GM12878 (cell line): ENCODE measurements around the gene MCUB. TPM values are rescaled to one million over a fixed set of nuclear protein-coding genes. Genes with fewer than 3 reads are reported as not detected.

Experiments
- ATAC-seq: fragments of 200-7000 bp; cut with Tn5 transposase; 3 replicates; pipeline ENCODE4 v1.9.1; 2020; ENCODE audit warnings: mild to moderate bottlenecking, moderate library complexity
- BruUV-seq: library from RNA; stranded (reverse); fragments of 400-500 nt; replicated peaks from 2 replicates; lab custom pipeline; 2021; lab: Mats Ljungman, UMichigan
- CTCF ChIA-PET: fragments of 300-600 bp; sonication (Branson Sonifier 250); formaldehyde crosslinking; extraction: SDS; loops from one replicate; lab custom pipeline; 2021; ENCODE audit warnings: inconsistent platforms; lab: Yijun Ruan, JAX
- POLR2A ChIA-PET: fragments of 350-600 bp; formaldehyde crosslinking; extraction: SDS; loops from one replicate; lab custom pipeline; 2021; ENCODE audit warnings: inconsistent platforms; lab: Charles Lee
- RAD21 ChIA-PET: fragments of 300-600 bp; sonication (Branson Sonifier 250); formaldehyde crosslinking; loops from one replicate; lab custom pipeline; 2023; ENCODE audit warnings: antibody characterized with exemption; ENCODE audit not compliant: unreplicated experiment; lab: Charles Lee
- SMC1A ChIA-PET: fragments of 300-600 bp; sonication (Branson Sonifier 250); formaldehyde crosslinking; loops from one replicate; lab custom pipeline; 2023; ENCODE audit not compliant: unreplicated experiment, uncharacterized antibody; lab: Charles Lee
- DNase-seq: peaks from one replicate; pipeline ENCODE4 v3.0.0-alpha.2; 2011; ENCODE audit warnings: low read depth, low spot score
- FAIRE-seq: peaks from 3 replicates; lab custom pipeline; 2011; peaks lifted over from hg19 to GRCh38; lab: Jason Lieb, UNC
- H2AFZ ChIP-seq: 2 replicates; pipeline ENCODE4 v1.6.0; 2011; ENCODE audit warnings: low read depth, low read length, control low read depth; ENCODE audit not compliant: control insufficient read depth
- H3K27ac ChIP-seq: 2 replicates; pipeline ENCODE4 v1.5.1; 2011; ENCODE audit warnings: control low read depth; ENCODE audit not compliant: control insufficient read depth, insufficient read depth
- H3K27me3 ChIP-seq, 2 experiments: replicated peaks in 1 of 2; 2 replicates each; pipeline versions ENCODE4 v1.6.0 to v1.6.1; 2011; ENCODE audit warnings: low read length in 1 of 2; ENCODE audit not compliant: control insufficient read depth in 2 of 2, insufficient read depth in 2 of 2
- H3K36me3 ChIP-seq, 2 experiments: 2 replicates each; pipeline ENCODE4 v1.5.1; 2011; ENCODE audit warnings: low read length in 1 of 2; ENCODE audit not compliant: control insufficient read depth in 2 of 2, insufficient read depth in 2 of 2
- H3K4me1 ChIP-seq: 2 replicates; pipeline ENCODE4 v1.6.1; 2011; ENCODE audit warnings: mild to moderate bottlenecking, low read length, moderate library complexity, mixed read lengths; ENCODE audit not compliant: control insufficient read depth, insufficient read depth
- H3K4me2 ChIP-seq: 2 replicates; pipeline ENCODE4 v1.6.0; 2011; ENCODE audit warnings: control low read depth; ENCODE audit not compliant: control insufficient read depth, insufficient read depth
- H3K4me3 ChIP-seq: fragments of 200-600 bp; sonication (generic); 2 replicates; pipeline ENCODE4 v1.5.1; 2016
- H3K79me2 ChIP-seq: 2 replicates; pipeline ENCODE4 v1.6.0; 2011; ENCODE audit warnings: low read length; ENCODE audit not compliant: control insufficient read depth, insufficient read depth
- H3K9ac ChIP-seq: 2 replicates; pipeline ENCODE4 v1.8.0; 2011; ENCODE audit warnings: low read length, control low read depth, mixed read lengths; ENCODE audit not compliant: control insufficient read depth, insufficient read depth
- H3K9me3 ChIP-seq: replicated peaks from 3 replicates; pipeline ENCODE4 v1.5.1; 2011; ENCODE audit warnings: mild to moderate bottlenecking, low read length; ENCODE audit not compliant: control insufficient read depth, insufficient read depth
- H4K20me1 ChIP-seq: 2 replicates; pipeline ENCODE4 v1.6.0; 2011; ENCODE audit not compliant: control insufficient read depth, insufficient read depth
- ASH2L ChIP-seq: fragments of 300-600, 200-600 bp; sonication (generic); IDR thresholded peaks from 2 replicates; pipeline ENCODE4 v1.6.1; 2017; ENCODE audit warnings: low read depth, mild to moderate bottlenecking, borderline replicate concordance
- BACH1 ChIP-seq: fragments of 450-650 bp; IDR thresholded peaks from 2 replicates; pipeline ENCODE4 v1.6.1; 2017; ENCODE audit warnings: mild to moderate bottlenecking, borderline replicate concordance
- BCL11A ChIP-seq: IDR thresholded peaks from 2 replicates; pipeline ENCODE4 v1.6.1; 2011; ENCODE audit warnings: low read depth, low read length
- BCLAF1 ChIP-seq: fragments of 450-650 bp; IDR thresholded peaks from 2 replicates; pipeline ENCODE4 v1.6.1; 2017; ENCODE audit warnings: antibody characterized with exemption, mild to moderate bottlenecking, moderate library complexity
- BHLHE40 ChIP-seq, 2 experiments: fragments of 450-650 bp in 1 of 2; IDR thresholded peaks; 2 replicates each; pipeline ENCODE4 v1.6.1; 2011 to 2017; ENCODE audit warnings: low read depth in 2 of 2, borderline replicate concordance in 1 of 2, improper control_type of control experiment in 1 of 2, low read length in 1 of 2, mild to moderate bottlenecking in 1 of 2
- BMI1 ChIP-seq: fragments of 450-650 bp; IDR thresholded peaks from 2 replicates; pipeline ENCODE4 v1.6.1; 2016; ENCODE audit warnings: mild to moderate bottlenecking, moderate library complexity, borderline replicate concordance
- CEBPB ChIP-seq, 2 experiments: fragments of 150-350 bp in 1 of 2; IDR thresholded peaks; 2 replicates each; pipeline ENCODE4 v1.6.1; 2012 to 2014; ENCODE audit warnings: low read depth in 2 of 2, low read length in 2 of 2, borderline replicate concordance in 1 of 2, inconsistent platforms in 1 of 2
- ELK1 ChIP-seq: IDR thresholded peaks from 2 replicates; pipeline ENCODE4 v1.6.1; 2012; ENCODE audit warnings: low read depth, low read length, improper control_type of control experiment
- ESRRA ChIP-seq: IDR thresholded peaks from 2 replicates; pipeline ENCODE4 v1.6.1; 2012; ENCODE audit warnings: mild to moderate bottlenecking, low read length, improper control_type of control experiment
- ETV6 ChIP-seq, 2 experiments: fragments of 450-650 bp in 1 of 2; IDR thresholded peaks in 1 of 2; conservative IDR thresholded peaks in 1 of 2; 2 replicates each; pipeline ENCODE4 v1.6.1; 2014; ENCODE audit warnings: antibody characterized with exemption in 1 of 2, borderline replicate concordance in 1 of 2, low read depth in 1 of 2, mild to moderate bottlenecking in 1 of 2, moderate library complexity in 1 of 2
- EZH2 ChIP-seq: IDR thresholded peaks from 2 replicates; pipeline ENCODE4 v1.6.1; 2012; ENCODE audit warnings: low read depth, mild to moderate bottlenecking, control low read depth, inconsistent platforms, low read length, borderline replicate concordance; ENCODE audit not compliant: control insufficient read depth
- FOS ChIP-seq: IDR thresholded peaks from 3 replicates; pipeline ENCODE4 v1.6.1; 2011; ENCODE audit warnings: borderline replicate concordance; ENCODE audit not compliant: insufficient read length; ENCODE audit errors: extremely low read depth
- FOXM1 ChIP-seq: IDR thresholded peaks from 2 replicates; pipeline ENCODE4 v1.6.1; 2012; ENCODE audit warnings: low read depth, mild to moderate bottlenecking, inconsistent platforms, low read length, moderate library complexity
- HDGF ChIP-seq: fragments of 450-650 bp; IDR thresholded peaks from 2 replicates; pipeline ENCODE4 v1.6.1; 2016; ENCODE audit warnings: antibody characterized with exemption
- JUNB ChIP-seq: IDR thresholded peaks from 2 replicates; pipeline ENCODE4 v1.6.1; 2016; ENCODE audit warnings: antibody characterized with exemption, mild to moderate bottlenecking
- MAX ChIP-seq: IDR thresholded peaks from 2 replicates; pipeline ENCODE4 v1.6.1; 2012; ENCODE audit warnings: low read depth, low read length, improper control_type of control experiment
- RAD51 ChIP-seq: fragments of 450-650 bp; IDR thresholded peaks from 2 replicates; pipeline ENCODE4 v1.6.1; 2016; ENCODE audit warnings: moderate library complexity, mild to moderate bottlenecking, inconsistent platforms
- USF1 ChIP-seq: IDR thresholded peaks from 2 replicates; pipeline ENCODE4 v1.6.1; 2011; ENCODE audit warnings: borderline replicate concordance, low read depth, mild to moderate bottlenecking, moderate library complexity, mixed read lengths, low read length; ENCODE audit not compliant: insufficient read depth; ENCODE audit errors: extremely low read length
- YY1 ChIP-seq: IDR thresholded peaks from 2 replicates; pipeline ENCODE4 v1.6.1; 2011; ENCODE audit warnings: low read depth, mild to moderate bottlenecking, low read length
- ZNF274 ChIP-seq: IDR thresholded peaks from one replicate; pipeline ENCODE4 v1.8.0; 2011; ENCODE audit not compliant: insufficient read length, insufficient read depth
- WGBS: methylation state at CpG from one replicate; pipeline ENCODE4 v1.1.6; 2016; ENCODE audit warnings: low lambda C conversion rate; ENCODE audit not compliant: insufficient replicate concordance, insufficient coverage; ENCODE audit errors: missing lambda C conversion rate; 5-methylcytosine and 5-hydroxymethylcytosine counted together
- in situ Hi-C: fragments of 300-500 bp; cut with MboI; formaldehyde crosslinking; loops from 9 replicates; pipeline ENCODE4 v1.14.3; 2018; ENCODE audit warnings: mixed read lengths
- intact Hi-C: fragments of 100-400 bp; cut with micrococcal nuclease; formaldehyde crosslinking; loops from one replicate; pipeline ENCODE4 v1.14.2; 2022; ENCODE audit not compliant: unreplicated experiment
- polyA plus RNA-seq, 11 experiments: library from polyadenylated mRNA; depleted of rRNA in 4 of 11; unstranded in 6 of 11; stranded (reverse) in 5 of 11; fragments of >200 nt; fragmentation: Nextera tagmentation in 4 of 11; fragmentation: Illumina TruSeq in 1 of 11; extraction: Ambion mirVana in 4 of 11; extraction: Trizol in 1 of 11; gene quantifications; 1 replicate in 1 of 11; 2 replicates in 10 of 11; pipeline versions ENCODE4 v1.2.1 to v1.2.3, GENCODE V29; 2011 to 2016; ENCODE audit warnings: inconsistent platforms in 2 of 11, missing spikeins in 2 of 11, low read depth in 1 of 11
- total RNA-seq, 4 experiments: library from RNA; depleted of rRNA in 3 of 4; stranded (reverse); fragments of >200 nt in 3 of 4; fragmentation: Illumina TruSeq in 1 of 4; extraction: Trizol in 1 of 4; gene quantifications; 2 replicates each; pipeline versions ENCODE4 v1.2.1 to v1.2.3, GENCODE V29; 2013 to 2021

The MCUB gene
- total and polyA plus RNA-seq, 10 of the 15 experiments (the other 5 are each of a cell fraction or from before 2014, with no cell fraction given): 4.7 to 63.7 (median 39.4) TPM

- in situ Hi-C loops: no loop called here
- WGBS: 66% methylated on average over 2 of the region's 2 CpGs
- no peak overlapping the region for H3K4me2 ChIP-seq
These were observed 163.1 kb downstream of the MCUB start for GRCh38 chr4:109723110-109723509.

More at GRCh38 chr4:109723110-109723509, 163.1 kb downstream of the MCUB start:
- H3K36me3 ChIP-seq: no peaks in the 10 kb centered on the region
- FAIRE-seq (no peak), ATAC-seq (no peak; the same call in 2 of the 3 replicates)
- no peak overlapping the region for H3K9ac ChIP-seq
- no peaks in the 10 kb centered on the region for H3K27me3 ChIP-seq
- intact Hi-C loops: no loop called here
- ChIA-PET CTCF (no interaction called here), POLR2A (no interaction called here), SMC1A (no interaction called here)
- H3K79me2 ChIP-seq: no peaks in the 10 kb centered on the region; the same call in 1 of the 2 replicates
- H3K9me3 ChIP-seq: peaks cover 3% of the 10 kb centered on the region; the same call in 1 of the 3 replicates
- H4K20me1 ChIP-seq: no peaks in the 10 kb centered on the region
- no TSS peak for BruUV-seq
- no peak overlapping the region for H2AFZ ChIP-seq
- TF ChIP-seq EZH2: no peak
- no peak for TF ChIP-seq FOS
- no peak for TF ChIP-seq YY1
- no peak for TF ChIP-seq HDGF
- no peak for TF ChIP-seq JUNB
- TF ChIP-seq ZNF274: no peak
- TF ChIP-seq BACH1: no peak
- TF ChIP-seq ESRRA: no peak
- TF ChIP-seq ASH2L: no peak
- TF ChIP-seq BCLAF1: no peak
- no peak for TF ChIP-seq BCL11A
- no peak for TF ChIP-seq RAD51
- no peak for TF ChIP-seq USF1
- no peak for TF ChIP-seq ETV6 (conservative IDR thresholded peaks at IDR 0.05 in 1 of 2, IDR thresholded peaks at IDR 0.05 in 1 of 2; ENCODE audit: borderline replicate concordance in 1 of 2, low read depth in 1 of 2)
- no peak for TF ChIP-seq MAX
- no peak for TF ChIP-seq BHLHE40 (IDR thresholded peaks at IDR 0.05; ENCODE audit: borderline replicate concordance in 1 of 2, low read depth in 2 of 2, low read length in 1 of 2)
- no peak for TF ChIP-seq CEBPB (IDR thresholded peaks at IDR 0.05; ENCODE audit: borderline replicate concordance in 1 of 2, low read depth in 2 of 2, low read length in 2 of 2)
- TF ChIP-seq FOXM1: no peak
- TF ChIP-seq ELK1: no peak
- no peak for TF ChIP-seq BMI1
- TF ChIP-seq, all 136 proteins: peak for 0
- H3K27ac ChIP-seq: no peak overlapping the region
- no peaks in the 10 kb centered on the region; the same call in 1 of the 2 replicates for H3K4me1 ChIP-seq
- RAD21 ChIA-PET: no interaction called here
- H3K4me3 ChIP-seq: no peak overlapping the region
- DNase-seq: no peak
